ENCODE data around the gene ZFYVE28.

Gene ZFYVE28

GRCh38 chr4:2427383-2428334 lies 9.2 kb upstream of the ZFYVE28 start:
- no peak for DNase-seq

GRCh38 chr4:2426711-2427275 lies 8.3 kb upstream of the ZFYVE28 start:
- DNase-seq, result no peak

DNA sequence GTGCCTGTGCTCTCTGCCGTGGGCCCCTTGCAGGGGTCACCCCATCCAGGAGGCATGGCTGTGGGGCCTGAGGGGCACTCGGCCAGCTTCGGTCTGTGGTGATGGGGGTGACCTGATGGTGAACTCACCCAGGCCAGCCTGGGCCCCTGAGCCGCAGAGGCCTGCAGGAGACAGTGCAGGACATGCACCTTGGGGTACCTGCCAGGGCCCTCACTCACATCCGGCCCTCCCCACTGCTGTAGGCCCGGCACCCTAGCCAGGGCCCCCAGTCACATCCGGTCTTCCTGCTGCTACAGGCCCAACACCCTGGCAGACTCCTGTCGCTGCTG lies 7.6 kb upstream of the ZFYVE28 start:
- DNase-seq, result no peak

DNA sequence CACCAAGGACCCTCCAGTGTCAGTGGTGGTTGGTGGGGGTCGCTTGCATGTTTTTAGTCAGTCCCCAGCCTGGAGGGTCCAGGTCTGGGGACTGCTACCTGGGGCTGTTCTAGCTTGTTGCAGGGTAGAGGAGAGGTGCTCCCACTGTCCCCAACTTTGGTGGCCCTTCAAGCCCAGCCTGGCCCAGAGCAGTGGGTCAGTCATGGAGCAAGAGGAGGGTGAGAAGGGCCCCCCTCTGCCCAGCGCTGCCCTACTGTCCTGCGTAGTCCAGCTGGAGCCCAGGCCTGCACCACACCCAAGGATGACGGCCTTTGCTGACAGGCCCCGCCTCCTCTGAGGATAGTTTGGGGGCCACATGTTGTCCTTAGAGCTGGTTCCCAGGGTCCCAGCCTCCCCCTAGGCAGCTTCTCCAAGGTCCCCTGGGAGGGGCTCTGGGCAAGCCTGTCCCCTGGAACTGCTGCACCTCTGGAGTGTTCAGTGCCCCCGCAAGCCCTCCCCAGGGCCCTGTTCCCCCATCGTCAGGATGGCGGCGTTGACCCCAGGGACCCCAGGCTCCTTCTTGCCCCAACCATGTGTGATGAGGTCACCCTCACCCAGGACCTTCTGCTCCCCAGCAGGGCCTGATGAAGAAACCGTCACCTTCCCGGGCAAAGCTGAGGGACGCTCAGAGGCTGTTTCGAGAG lies 7.1 kb upstream of the ZFYVE28 start:
- DNase-seq, result no peak

GRCh38 chr4:2424581-2424980 lies 6.1 kb upstream of the ZFYVE28 start:
- no peak for DNase-seq

- no peak for DNase-seq
These were observed 5.2 kb upstream of the ZFYVE28 start for GRCh38 chr4:2423695-2424094.

DNA sequence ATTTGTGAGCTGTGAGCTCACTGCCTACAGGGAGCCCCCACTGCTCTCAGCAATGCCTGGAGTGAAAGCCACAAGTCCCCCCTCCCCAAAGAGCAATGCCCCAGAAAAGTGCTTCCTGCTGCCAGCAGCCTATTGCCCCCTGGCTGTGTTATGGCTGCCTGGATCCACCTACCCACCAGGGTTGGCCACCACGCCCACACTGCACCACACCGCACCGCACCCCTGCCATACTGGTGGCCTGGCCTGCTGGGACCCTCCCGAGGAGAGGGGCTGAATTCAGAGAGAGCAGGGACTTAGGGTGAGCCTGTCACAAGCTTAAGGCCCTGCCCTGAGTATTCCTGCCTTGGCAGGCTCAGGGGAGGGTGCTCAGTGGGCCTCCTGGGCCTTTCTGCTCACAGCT lies 4.6 kb upstream of the ZFYVE28 start:
- no peak for DNase-seq

DNA sequence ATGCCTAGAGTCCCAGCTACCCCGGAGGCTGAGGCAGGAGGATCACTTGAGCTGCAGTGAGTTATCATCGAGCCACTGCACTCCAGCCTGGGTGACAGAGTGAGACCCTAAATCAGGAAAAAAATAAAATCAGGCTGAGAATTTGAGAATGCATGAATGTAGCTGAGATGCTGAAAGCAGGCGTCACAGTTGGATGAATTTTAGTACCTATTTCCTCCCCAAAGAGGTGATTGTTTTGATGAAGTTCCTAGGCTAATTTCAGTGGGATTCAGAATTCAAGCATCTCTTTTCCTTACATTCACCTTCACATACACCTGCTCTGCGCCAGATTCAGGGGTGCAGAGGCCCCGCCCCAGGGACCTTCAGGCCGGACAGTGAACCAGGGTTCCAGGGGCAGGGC lies 3.5 kb upstream of the ZFYVE28 start:
- DNase-seq, result no peak

GRCh38 chr4:2419814-2420213 lies 1.4 kb upstream of the ZFYVE28 start:
- no peak for DNase-seq

DNA sequence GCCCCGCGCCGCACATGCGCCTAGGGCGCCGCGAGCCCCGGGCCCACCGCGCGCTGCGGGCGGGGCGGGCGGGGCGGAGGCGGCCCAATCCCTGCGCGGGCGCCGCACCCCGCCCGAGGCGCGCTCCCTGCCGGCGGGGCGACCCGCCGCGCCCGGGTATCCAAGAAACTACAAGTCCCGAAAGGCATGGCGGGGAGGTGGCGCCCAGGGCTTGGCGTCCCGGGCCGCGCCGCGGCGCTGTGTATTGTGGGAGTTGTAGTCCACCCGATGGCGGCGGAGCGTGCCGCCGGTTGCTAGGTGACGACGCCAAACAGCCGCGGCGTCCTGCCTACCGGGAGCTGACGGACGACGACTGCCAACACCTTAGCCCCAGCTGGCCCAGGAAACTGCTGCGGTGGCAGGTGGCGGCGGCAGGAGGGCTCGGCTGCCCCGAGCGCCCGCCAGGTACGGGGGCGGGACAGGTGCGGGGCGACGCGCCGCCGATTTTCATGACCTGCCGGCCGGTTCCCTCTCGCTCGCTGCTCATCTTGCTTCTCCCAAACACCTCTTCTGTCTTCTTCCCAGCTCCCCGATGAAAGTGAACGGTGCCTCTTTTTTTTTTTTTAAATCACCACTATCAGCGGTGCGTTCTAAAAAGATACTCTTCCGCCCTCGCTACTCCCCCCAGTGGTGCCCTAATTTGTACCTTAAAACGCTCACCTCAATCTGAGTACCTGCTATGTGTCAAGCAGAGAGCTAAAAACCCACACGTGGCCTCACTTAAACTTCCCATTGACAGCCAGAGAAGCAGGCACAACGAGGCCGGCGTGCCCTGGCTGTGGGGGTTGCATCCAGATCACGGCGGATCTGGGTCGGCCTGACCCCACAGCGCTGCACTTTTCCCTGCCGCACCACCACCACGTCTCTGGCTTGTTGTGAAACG lies 466 bp upstream of the ZFYVE28 start, which contains the start of gene CFAP99:
TSS of gene CFAP99 (plus strand) at position 306 of the 922 bp plus-strand sequence.
- peak; percentile 98 for DNase-seq

DNA sequence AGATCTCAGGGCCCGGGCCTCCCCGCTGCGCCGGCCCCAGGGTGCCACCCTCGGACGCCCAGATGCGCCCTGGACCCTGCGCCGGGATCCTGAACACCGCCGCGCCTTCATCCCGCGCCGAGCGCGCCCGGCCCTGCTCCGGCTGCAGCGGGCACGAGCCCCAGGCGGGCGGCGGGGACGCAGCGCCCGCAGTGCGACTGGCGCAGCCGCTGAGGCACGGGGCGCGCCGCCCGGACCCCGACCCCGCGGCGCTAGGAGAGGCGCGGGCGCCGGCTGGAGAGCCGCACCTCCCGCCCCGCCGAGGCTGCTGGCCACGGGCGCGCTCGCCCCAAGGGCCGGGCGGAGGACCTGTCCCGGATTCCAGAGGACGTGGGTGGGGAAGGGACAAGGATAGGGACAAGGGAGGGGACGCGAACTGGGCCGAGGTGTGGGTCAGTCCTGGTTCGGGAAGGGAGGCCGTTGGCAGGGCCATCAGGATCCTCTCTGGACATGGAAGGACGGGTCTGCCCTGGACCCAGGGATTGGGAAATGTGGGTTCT lies 1.1 kb downstream of the ZFYVE28 start:
- peak; percentile 29 for DNase-seq

- DNase-seq, result peak; percentile 31
These were observed 1.8 kb downstream of the ZFYVE28 start for GRCh38 chr4:2416564-2417225.

DNA sequence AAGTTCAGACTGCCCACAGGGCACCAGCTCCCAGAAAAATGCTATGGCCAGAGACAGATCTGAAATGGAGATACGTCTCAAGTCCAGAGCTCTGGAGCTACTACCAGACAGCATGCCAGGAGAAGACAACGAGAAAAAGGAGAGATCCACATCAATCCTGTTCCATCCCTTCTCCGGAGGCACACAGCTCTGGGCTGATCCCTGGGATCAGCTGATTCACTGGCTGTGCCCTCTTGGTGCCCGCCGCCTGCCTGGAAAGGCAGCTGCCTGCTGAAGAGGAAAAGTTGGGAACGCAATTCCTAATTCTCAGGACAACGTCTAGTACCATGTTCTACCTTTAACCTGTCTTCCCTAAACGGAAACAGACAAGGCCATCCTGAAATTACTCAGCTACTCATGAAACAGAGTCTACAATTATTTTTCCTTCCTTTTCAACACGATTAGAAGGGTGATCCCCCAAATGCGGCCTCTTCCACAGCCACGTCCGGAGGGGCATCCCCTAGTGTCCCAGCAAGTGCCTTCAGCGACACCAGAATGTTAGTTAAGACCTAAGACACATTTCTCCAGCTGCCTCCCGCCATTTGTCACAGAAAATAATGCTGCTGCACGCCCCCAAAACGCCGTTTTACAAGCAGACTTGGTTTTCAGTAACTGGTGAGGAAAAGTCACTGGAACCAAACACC lies 2.4 kb downstream of the ZFYVE28 start:
- no peak for DNase-seq

- no peak for DNase-seq
These were observed 3.2 kb downstream of the ZFYVE28 start for GRCh38 chr4:2415213-2415612.

DNA sequence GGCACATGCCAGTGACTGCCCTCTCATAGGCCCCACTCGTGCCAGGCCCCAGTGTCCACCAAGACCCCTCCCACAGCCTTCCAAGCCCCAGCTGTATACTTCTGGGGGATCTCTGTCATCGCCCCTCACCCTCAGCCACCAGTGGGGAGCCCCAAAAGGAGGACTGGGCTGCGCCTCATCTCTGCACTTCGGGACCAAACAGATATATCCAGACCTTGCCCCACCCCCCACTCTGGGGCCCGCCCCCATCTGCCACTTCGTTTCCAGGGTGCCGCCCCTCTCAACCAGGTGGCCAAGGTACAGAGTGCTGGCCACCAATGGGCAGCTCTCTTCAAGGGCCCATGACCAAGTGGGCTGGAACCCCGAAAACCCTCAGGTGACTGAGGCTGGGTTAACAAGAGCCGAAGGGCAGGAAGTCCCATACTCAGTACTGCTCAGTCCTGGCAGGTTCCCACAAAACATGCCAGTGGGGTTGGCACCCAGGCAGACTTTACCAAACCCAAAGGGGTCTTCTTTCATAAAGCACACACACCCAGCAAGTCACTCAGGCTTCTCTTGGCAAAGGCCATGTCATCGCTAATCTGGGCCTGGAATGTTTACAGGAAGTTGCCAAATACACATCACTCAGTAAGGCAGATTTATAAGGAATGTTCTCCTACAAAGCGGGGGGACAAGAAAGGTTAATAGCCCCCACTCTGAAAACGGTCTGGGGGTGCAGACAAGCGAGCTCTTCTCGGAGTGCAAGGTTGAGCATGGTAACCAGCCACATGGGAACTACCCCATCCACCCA lies 4.4 kb downstream of the ZFYVE28 start:
- DNase-seq, result no peak

DNA sequence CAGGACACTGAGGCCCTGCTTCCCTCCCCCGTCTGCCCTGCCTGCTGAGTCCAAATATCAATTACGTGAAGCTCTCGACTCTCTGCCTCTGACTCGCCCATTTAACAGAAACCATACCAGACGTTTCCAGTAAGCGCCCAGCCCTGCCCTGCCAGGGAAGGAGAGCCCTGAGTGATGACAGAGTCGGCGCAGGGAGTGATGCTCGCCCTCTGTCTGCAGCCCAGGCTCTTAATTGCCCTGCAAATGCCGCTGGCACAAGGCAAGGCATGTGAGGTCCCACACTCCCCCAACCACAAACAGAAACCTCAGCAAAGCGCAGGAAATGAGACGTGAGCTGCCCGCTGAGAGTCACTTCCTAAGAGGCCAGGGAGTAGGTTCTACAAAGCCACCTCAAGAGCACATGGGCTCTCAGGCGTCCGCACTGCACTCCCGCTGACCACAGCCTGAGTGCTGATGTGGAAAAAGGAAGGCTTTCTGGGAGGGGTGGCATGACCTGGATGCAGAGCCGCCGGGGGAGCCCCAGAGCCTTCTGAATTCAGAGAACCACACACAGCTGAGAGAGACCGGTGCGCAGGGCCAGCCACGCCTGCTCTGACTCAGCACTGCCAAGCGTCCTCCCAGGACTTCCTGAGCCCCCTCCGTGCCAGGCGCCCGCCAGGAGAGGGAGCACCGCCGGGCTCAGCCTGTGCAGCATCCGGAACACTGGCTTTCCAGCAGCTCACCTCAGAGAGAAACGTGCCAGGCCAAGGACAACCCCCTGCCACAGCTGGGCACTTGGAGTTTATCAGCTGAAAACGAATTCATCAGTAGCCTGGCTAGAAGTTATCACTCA lies 5.3 kb downstream of the ZFYVE28 start:
- peak; percentile 70 for DNase-seq

DNA sequence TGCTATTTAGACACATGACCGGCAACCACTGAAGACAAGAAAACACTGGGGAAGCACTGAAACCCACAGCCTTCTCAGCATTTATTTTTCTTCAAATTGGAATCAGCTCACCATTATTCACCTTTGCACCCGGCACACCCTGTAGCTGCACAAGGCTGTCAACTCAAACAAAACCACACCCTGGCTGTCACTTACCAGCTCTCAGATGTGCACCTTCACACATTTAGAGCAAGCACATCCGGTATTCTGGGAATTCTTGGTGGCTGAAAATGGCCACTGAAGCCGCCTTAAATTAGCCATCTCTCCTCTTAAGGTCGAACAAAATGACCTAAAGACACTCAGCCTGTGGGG lies 5.9 kb downstream of the ZFYVE28 start:
- peak; percentile 53 for DNase-seq

DNA sequence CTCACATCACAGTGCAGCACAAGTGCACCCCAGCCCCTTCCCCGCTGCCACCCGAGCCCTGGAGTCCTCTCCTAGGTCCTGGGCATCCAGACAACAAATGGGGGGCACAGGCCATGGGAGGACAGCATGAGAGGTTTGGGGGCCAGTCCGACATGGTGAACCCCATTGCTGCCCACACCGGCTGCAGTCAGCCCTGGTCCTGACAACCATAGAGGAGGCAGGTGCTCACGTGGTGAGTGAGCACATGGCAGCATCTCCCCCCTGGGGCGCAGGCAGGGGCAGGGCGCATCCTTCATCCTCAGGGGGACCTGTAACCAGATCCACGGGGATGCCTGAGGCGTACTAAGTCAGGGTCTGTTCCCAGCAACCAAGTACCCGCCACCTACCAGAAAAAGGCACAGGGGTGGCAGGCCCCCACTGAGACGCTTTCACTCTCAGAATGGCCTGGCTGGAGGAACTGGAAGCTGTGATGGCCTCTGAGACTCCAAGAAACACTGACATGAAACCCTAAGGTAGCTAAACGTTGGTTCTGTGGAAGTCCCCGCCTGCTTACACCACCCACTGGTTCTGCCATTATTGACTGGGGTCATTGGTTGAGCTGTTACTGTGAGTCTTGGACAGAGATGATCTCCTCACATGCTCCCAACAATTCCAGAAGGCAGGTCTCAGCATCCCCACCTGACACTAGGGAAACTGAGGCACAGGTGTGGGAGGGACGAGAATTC lies 6.5 kb downstream of the ZFYVE28 start:
- no peak for DNase-seq

- no peak for DNase-seq
These were observed 9.1 kb downstream of the ZFYVE28 start for GRCh38 chr4:2409381-2409783.
